MCF 10A (cell line): ENCODE data around the gene NCDN. TPM values are rescaled to one million over a fixed set of nuclear protein-coding genes. Genes with fewer than 3 reads are reported as not detected.

Experiments
- BruUV-seq: library from RNA; stranded (reverse); fragments of 400-500 nt; replicated peaks from 2 replicates; lab custom pipeline; 2021; lab: Mats Ljungman, UMichigan
- CTCF ChIA-PET: fragments of 300-600 bp; sonication (Branson Sonifier 250); formaldehyde crosslinking; extraction: SDS; loops from one replicate; lab custom pipeline; 2021; ENCODE audit warnings: antibody characterized with exemption, inconsistent platforms; lab: Yijun Ruan, JAX
- POLR2A ChIA-PET: fragments of 300-600, 350-650 bp; sonication (Branson Sonifier 250); formaldehyde crosslinking; extraction: SDS; loops from one replicate; lab custom pipeline; 2020; ENCODE audit warnings: antibody characterized with exemption, inconsistent platforms; lab: Yijun Ruan, JAX
- DNase-seq: peaks from one replicate; pipeline ENCODE4 v3.0.0-alpha.2; 2018; ENCODE audit not compliant: unreplicated experiment
- H3K27ac Mint-ChIP-seq: one replicate; pipeline ENCODE4 v1.8.0; 2022; ENCODE audit warnings: mild to moderate bottlenecking, low read depth, mixed read lengths; ENCODE audit not compliant: unreplicated experiment
- H3K27me3 Mint-ChIP-seq: one replicate; pipeline ENCODE4 v1.8.0; 2022; ENCODE audit warnings: mixed read lengths; ENCODE audit not compliant: insufficient read depth, unreplicated experiment
- H3K36me3 Mint-ChIP-seq: one replicate; pipeline ENCODE4 v1.8.0; 2022; ENCODE audit warnings: mild to moderate bottlenecking, moderate library complexity, mixed read lengths; ENCODE audit not compliant: insufficient read depth, unreplicated experiment
- H3K4me1 Mint-ChIP-seq: one replicate; pipeline ENCODE4 v1.8.0; 2022; ENCODE audit warnings: mixed read lengths; ENCODE audit not compliant: insufficient read depth, unreplicated experiment
- H3K4me3 Mint-ChIP-seq: one replicate; pipeline ENCODE4 v1.8.0; 2022; ENCODE audit warnings: mild to moderate bottlenecking, moderate library complexity, mixed read lengths; ENCODE audit not compliant: unreplicated experiment
- H3K9me3 Mint-ChIP-seq: one replicate; pipeline ENCODE4 v1.8.0; 2022; ENCODE audit warnings: mixed read lengths; ENCODE audit not compliant: unreplicated experiment
- CTCF ChIP-seq: fragments of 200-600 bp; IDR thresholded peaks from one replicate; pipeline ENCODE4 v1.8.0; 2022; ENCODE audit warnings: antibody characterized with exemption, mild to moderate bottlenecking; ENCODE audit not compliant: unreplicated experiment
- intact Hi-C: fragments of 100-400 bp; cut with micrococcal nuclease; formaldehyde crosslinking; loops from 2 replicates; pipeline ENCODE4 v1.14.1; 2022
- total RNA-seq: library from RNA; stranded (reverse); gene quantifications from 2 replicates; pipeline ENCODE4 v1.2.3, GENCODE V29; 2022

Gene NCDN
- total RNA-seq, 1 experiment from 2014 or later, result 31.5 TPM

GRCh38 chr1:35553851-35554250 is 3.7 kb upstream of the NCDN start:
- H3K9me3 Mint-ChIP-seq, result no peaks in the 10 kb centered on the region
- peaks cover 43% of the 10 kb centered on the region for H3K36me3 Mint-ChIP-seq
- intact Hi-C loops, result no loop called here
- CTCF ChIA-PET, result no interaction called here
- H3K27ac Mint-ChIP-seq, result peak overlapping the region; percentile 93
- POLR2A ChIA-PET, result interaction anchor here (1.1 to 9.9 kb wide), 2 partner anchors 24 to 103 kb away, joined by 5 to 212 read pairs; no protein-coding TSS in a partner anchor
- no TSS peak for BruUV-seq
- H3K27me3 Mint-ChIP-seq, result no peaks in the 10 kb centered on the region
- no peak for TF ChIP-seq CTCF
- H3K4me1 Mint-ChIP-seq, result peaks cover 27% of the 10 kb centered on the region
- no peak for DNase-seq
- H3K4me3 Mint-ChIP-seq, result no peak overlapping the region

DNA sequence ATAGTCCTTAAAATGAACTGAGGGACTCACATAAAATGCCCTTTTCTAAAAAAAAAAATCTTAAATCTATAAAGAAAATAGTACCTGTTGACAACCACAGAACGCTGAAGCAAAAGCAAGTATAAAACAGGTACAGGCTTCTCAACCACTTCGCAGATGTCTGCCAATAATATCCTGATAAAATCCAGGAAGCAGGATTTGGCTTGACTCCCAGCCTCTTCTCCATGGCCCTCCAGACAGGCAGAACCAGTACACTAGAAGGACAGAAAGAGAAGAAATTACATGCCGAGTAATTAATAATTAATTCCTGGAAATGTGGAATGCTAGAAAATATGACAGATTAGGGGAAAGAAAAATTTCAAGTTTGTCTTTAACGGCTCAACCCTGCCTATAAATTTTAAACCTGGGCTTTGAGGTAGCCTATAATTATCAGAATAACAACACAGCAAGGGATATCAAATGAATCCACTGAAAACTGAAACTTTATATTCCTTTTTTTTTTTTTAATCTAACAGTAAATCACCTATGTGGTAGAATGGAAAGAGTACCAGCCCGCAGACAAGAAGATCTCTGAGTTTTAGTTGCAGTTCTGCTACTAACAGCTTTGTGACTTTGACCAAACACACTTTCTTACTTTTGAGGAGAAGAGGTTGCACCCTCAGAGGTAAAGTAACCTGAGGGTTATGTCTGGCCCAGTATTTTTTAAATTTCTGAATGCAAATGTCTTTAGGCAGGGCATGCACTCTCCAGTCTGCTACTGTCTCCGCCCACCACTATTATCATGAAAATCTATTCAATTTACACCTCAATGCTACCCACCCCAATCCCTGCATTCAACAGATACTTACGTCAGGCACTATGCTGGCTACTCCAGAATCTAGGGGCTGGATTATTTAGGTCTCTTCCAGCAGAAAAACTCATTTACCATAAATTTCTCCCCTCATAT is 3.1 kb upstream of the NCDN start:
- intact Hi-C loops, result no loop called here
- no peak for DNase-seq
- Mint-ChIP-seq H3K27me3 (no peaks in the 10 kb centered on the region), H3K4me3 (peak overlapping the region; percentile 94), H3K27ac (peak overlapping the region; percentile 93), H3K4me1 (peaks cover 31% of the 10 kb centered on the region), H3K9me3 (no peaks in the 10 kb centered on the region), H3K36me3 (peaks cover 36% of the 10 kb centered on the region)
- TF ChIP-seq CTCF, result no peak
- CTCF ChIA-PET, result interaction anchor here (0.7 to 3.4 kb wide), 3 partner anchors 16 to 182 kb away, joined by 3 to 31 read pairs (median 4); no protein-coding TSS in a partner anchor
- POLR2A ChIA-PET, result interaction anchor here (1.1 to 9.9 kb wide), 9 partner anchors 8 to 523 kb away, joined by 3 to 212 read pairs (median 15); partner anchors contain the start of gene ZMYM6
- no TSS peak for BruUV-seq

DNA sequence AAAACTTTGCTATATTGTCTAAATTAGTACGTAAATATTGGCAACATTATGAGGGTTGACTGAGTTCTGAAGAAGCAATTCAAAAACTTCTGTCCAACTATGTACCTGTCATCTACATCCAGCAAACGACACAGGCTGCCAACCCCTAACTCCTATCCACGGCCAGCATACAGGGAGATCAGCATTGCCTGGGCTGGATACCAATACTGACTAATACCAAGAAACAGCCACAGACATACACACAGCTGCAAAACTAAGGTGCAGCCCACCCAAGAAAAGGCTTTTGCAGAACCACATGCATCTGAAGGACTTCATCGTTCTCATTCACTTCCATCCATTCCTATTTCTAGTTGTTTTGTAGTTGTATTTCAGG is 2.4 kb upstream of the NCDN start:
- DNase-seq, result no peak
- Mint-ChIP-seq H3K27ac (peak overlapping the region; percentile 93), H3K4me3 (peak overlapping the region; percentile 94), H3K36me3 (peaks cover 30% of the 10 kb centered on the region), H3K4me1 (peaks cover 35% of the 10 kb centered on the region), H3K9me3 (no peaks in the 10 kb centered on the region), H3K27me3 (no peaks in the 10 kb centered on the region)
- ChIA-PET CTCF (interaction anchor here (0.7 to 3.4 kb wide), 7 partner anchors 13 to 181 kb away, joined by 3 to 31 read pairs (median 8); no protein-coding TSS in a partner anchor), POLR2A (interaction anchor here (0.7 to 9.9 kb wide), 12 partner anchors 9 to 524 kb away, joined by 3 to 212 read pairs (median 12); partner anchors contain the start of genes SFPQ, ZMYM4 and ZMYM6)
- no TSS peak for BruUV-seq
- intact Hi-C loops, result no loop called here
- no peak for TF ChIP-seq CTCF
